ENCODE measurements around the gene ZNG1A. TPM values are rescaled to one million over a fixed set of nuclear protein-coding genes. Genes with fewer than 3 reads are reported as not detected.
A peak's percentile ranks its signal among the peaks of the same experiment; 100 is the strongest.

The ZNG1A gene
- polyA plus RNA-seq, 3 donors: 26.7 to 70.5 (median 53.1) TPM

- Histone ChIP-seq H3K27ac (ENCODE audit: low read depth in 1 of 2, low read length in 2 of 2) (peak overlapping the region; percentile 94 to 95), H3K9me3 (replicated peaks in 1 of 2; ENCODE audit: control insufficient read depth in 1 of 2, insufficient read depth in 1 of 2, low read length in 2 of 2) (no peaks in the 10 kb centered on the region), H4K20me1 (ENCODE audit: insufficient read depth, low read length) (no peaks in the 10 kb centered on the region), H3K27me3 (ENCODE audit: control insufficient read depth in 2 of 2, insufficient read depth in 2 of 2, low read length in 2 of 2) (no peaks in the 10 kb centered on the region), H3K4me2 (replicated peaks; ENCODE audit: extremely low read depth, low read length, poor library complexity, severe bottlenecking) (peak overlapping the region; percentile 88), H3K4me3 (replicated peaks in 1 of 3; ENCODE audit: low read depth in 2 of 3, low read length in 3 of 3) (peak overlapping the region; percentile 83 to 97 (median 86)), H3K79me2 (ENCODE audit: insufficient read depth, low read length) (peaks cover 81% of the 10 kb centered on the region), H2AFZ (ENCODE audit: insufficient read depth, low read depth, low read length, poor library complexity, severe bottlenecking) (peak overlapping the region; percentile 77), H3K36me3 (replicated peaks in 1 of 2; ENCODE audit: control insufficient read depth in 1 of 2, insufficient read depth in 2 of 2, low read length in 2 of 2) (no peaks in the 10 kb centered on the region), H3K4me1 (ENCODE audit: control insufficient read depth in 1 of 2, insufficient read depth in 2 of 2, low read length in 2 of 2) (peaks cover 70 to 90% of the 10 kb centered on the region in 2 donors), H3K9ac (ENCODE audit: insufficient read depth, low read length, poor library complexity, severe bottlenecking) (peak overlapping the region; percentile 90)
- Mint-ChIP-seq H3K4me3 (peak overlapping the region; percentile 88 to 90), H3K9me3 (no peaks in the 10 kb centered on the region), H3K27ac (peak overlapping the region in 6 of 7 donors; percentile 93 to 98 (median 96)), H3K27me3 (ENCODE audit: low read depth in 3 of 3) (no peaks in the 10 kb centered on the region), H3K36me3 (peaks cover 7 to 19% of the 10 kb centered on the region in 2 donors), H3K4me1 (peaks cover 50% of the 10 kb centered on the region)
- no peak for TF ChIP-seq CTCF (IDR thresholded peaks at IDR 0.05)
- no CpG with 5 or more reads among the region's 6 CpGs for WGBS (ENCODE audit: insufficient coverage)
- DNase-seq: no peak
- intact Hi-C loops (cut with micrococcal nuclease): loop anchor here in 1 of 2 donors (5.0 kb wide), 1 partner anchor 82 kb away; no protein-coding TSS in a partner anchor
Measured at GRCh38 chr9:215631-216155, 36.8 kb upstream of the ZNG1A start.

GRCh38 chr9:214648-215493 is 36.0 kb upstream of the ZNG1A start, which contains the start of gene DOCK8:
Gene DOCK8 (plus strand): TSS chr9:214865. CDS start chr9:214977, 112 bp downstream.
- Histone ChIP-seq H3K79me2 (ENCODE audit: insufficient read depth, low read length) (peaks cover 73% of the 10 kb centered on the region), H2AFZ (ENCODE audit: insufficient read depth, low read depth, low read length, poor library complexity, severe bottlenecking) (peak within 1 kb of the TSS; percentile 77), H3K27ac (ENCODE audit: low read depth in 1 of 2, low read length in 2 of 2) (peak within 1 kb of the TSS; percentile 94 to 95), H3K4me2 (replicated peaks; ENCODE audit: extremely low read depth, low read length, poor library complexity, severe bottlenecking) (peak within 1 kb of the TSS; percentile 88), H3K36me3 (replicated peaks in 1 of 2; ENCODE audit: control insufficient read depth in 1 of 2, insufficient read depth in 2 of 2, low read length in 2 of 2) (no peaks in the 10 kb centered on the region), H4K20me1 (ENCODE audit: insufficient read depth, low read length) (no peaks in the 10 kb centered on the region), H3K27me3 (ENCODE audit: control insufficient read depth in 2 of 2, insufficient read depth in 2 of 2, low read length in 2 of 2) (no peaks in the 10 kb centered on the region), H3K9me3 (replicated peaks in 1 of 2; ENCODE audit: control insufficient read depth in 1 of 2, insufficient read depth in 1 of 2, low read length in 2 of 2) (no peaks in the 10 kb centered on the region), H3K4me3 (replicated peaks in 1 of 3; ENCODE audit: low read depth in 2 of 3, low read length in 3 of 3) (peak within 1 kb of the TSS; percentile 83 to 97 (median 86)), H3K4me1 (ENCODE audit: control insufficient read depth in 1 of 2, insufficient read depth in 2 of 2, low read length in 2 of 2) (peaks cover 70 to 90% of the 10 kb centered on the region in 2 donors), H3K9ac (ENCODE audit: insufficient read depth, low read length, poor library complexity, severe bottlenecking) (peak within 1 kb of the TSS; percentile 90)
- TF ChIP-seq CTCF (IDR thresholded peaks at IDR 0.05): peak; percentile 73
- WGBS (ENCODE audit: insufficient coverage): under 1% methylated on average over 99 of the region's 103 CpGs
- peak within 1 kb of the TSS; percentile 88 to 93 for H3K4me3 Mint-ChIP-seq
- DNase-seq: peak; percentile 84 to 87 (median 86)
- H3K27ac Mint-ChIP-seq: peak within 1 kb of the TSS in 6 of 7 donors; percentile 94 to 98 (median 97)
- no peaks in the 10 kb centered on the region for H3K9me3 Mint-ChIP-seq
- H3K27me3 Mint-ChIP-seq (ENCODE audit: low read depth in 3 of 3): no peaks in the 10 kb centered on the region
- intact Hi-C loops (cut with micrococcal nuclease): loop anchor here (5.0 kb wide), 3 partner anchors 37 to 82 kb away; no protein-coding TSS in a partner anchor
- peaks cover 45% of the 10 kb centered on the region for H3K4me1 Mint-ChIP-seq
- peaks cover 5 to 14% of the 10 kb centered on the region in 2 donors for H3K36me3 Mint-ChIP-seq
